H9 (cell line): Measurements from ENCODE around the gene TBRG1. TPM values are rescaled to one million over a fixed set of nuclear protein-coding genes. Genes with fewer than 3 reads are reported as not detected.

Experiments
- DNase-seq: peaks from one replicate; pipeline ENCODE4 v3.0.0-alpha.2; 2017
- H2AFZ ChIP-seq: one replicate; pipeline ENCODE4 v1.6.1; 2013; ENCODE audit warnings: mild to moderate bottlenecking, low read length, control low read depth, moderate library complexity
- H2AK5ac ChIP-seq: 2 replicates; pipeline ENCODE4 v1.6.1; 2013; ENCODE audit warnings: low read length, control low read depth, mixed read lengths; ENCODE audit not compliant: insufficient read length
- H2BK120ac ChIP-seq: one replicate; pipeline ENCODE4 v1.6.1; 2013; ENCODE audit warnings: low read depth, mild to moderate bottlenecking, low read length, control low read depth, inconsistent platforms; ENCODE audit not compliant: poor library complexity, severe bottlenecking
- H2BK12ac ChIP-seq: 2 replicates; pipeline ENCODE4 v1.6.1; 2013; ENCODE audit warnings: low read length, control low read depth, mixed read lengths, low read depth; ENCODE audit not compliant: insufficient read length
- H2BK15ac ChIP-seq: 2 replicates; pipeline ENCODE4 v1.6.1; 2013; ENCODE audit warnings: low read depth, low read length, control low read depth
- H2BK20ac ChIP-seq: one replicate; pipeline ENCODE4 v1.6.1; 2013; ENCODE audit warnings: low read depth, mild to moderate bottlenecking, low read length, control low read depth, inconsistent platforms; ENCODE audit not compliant: poor library complexity, severe bottlenecking
- H2BK5ac ChIP-seq: 2 replicates; pipeline ENCODE4 v1.6.1; 2013; ENCODE audit warnings: low read length, control low read depth, mixed read lengths; ENCODE audit not compliant: insufficient read length
- H3K14ac ChIP-seq: 2 replicates; pipeline ENCODE4 v1.6.1; 2013; ENCODE audit warnings: low read length, control low read depth; ENCODE audit not compliant: insufficient read depth
- H3K18ac ChIP-seq: 2 replicates; pipeline ENCODE4 v1.6.1; 2013; ENCODE audit warnings: low read depth, mild to moderate bottlenecking, mixed read lengths, low read length, control low read depth; ENCODE audit not compliant: insufficient read length
- H3K23ac ChIP-seq: 2 replicates; pipeline ENCODE4 v1.6.1; 2013; ENCODE audit warnings: low read length, control low read depth, mixed read lengths, low read depth; ENCODE audit not compliant: insufficient read length
- H3K23me2 ChIP-seq: 2 replicates; pipeline ENCODE4 v1.6.1; 2013; ENCODE audit warnings: low read depth, mild to moderate bottlenecking, mixed read lengths, low read length, control low read depth; ENCODE audit not compliant: insufficient read length, poor library complexity, severe bottlenecking
- H3K27ac ChIP-seq: 2 replicates; pipeline ENCODE4 v1.5.1; 2013; ENCODE audit warnings: low read length, control low read depth, mixed read lengths, low read depth; ENCODE audit not compliant: insufficient read length
- H3K27me3 ChIP-seq: 2 replicates; pipeline ENCODE4 v1.6.1; 2013; ENCODE audit warnings: low read length, control low read depth, inconsistent platforms; ENCODE audit not compliant: insufficient read depth
- H3K4ac ChIP-seq: 2 replicates; pipeline ENCODE4 v1.6.1; 2013; ENCODE audit warnings: low read depth, mild to moderate bottlenecking, control low read depth, inconsistent platforms, low read length, moderate library complexity
- H3K4me1 ChIP-seq: 2 replicates; pipeline ENCODE4 v1.6.1; 2013; ENCODE audit warnings: low read length, control low read depth, inconsistent platforms; ENCODE audit not compliant: insufficient read depth
- H3K4me2 ChIP-seq: 2 replicates; pipeline ENCODE4 v1.6.1; 2013; ENCODE audit warnings: low read length, control low read depth, mixed read lengths; ENCODE audit not compliant: insufficient read length, insufficient read depth
- H3K56ac ChIP-seq: 2 replicates; pipeline ENCODE4 v1.6.1; 2013; ENCODE audit warnings: low read depth, mild to moderate bottlenecking, mixed read lengths, low read length, control low read depth; ENCODE audit not compliant: insufficient read length
- H3K79me1 ChIP-seq: 2 replicates; pipeline ENCODE4 v1.6.1; 2013; ENCODE audit warnings: low read depth, mild to moderate bottlenecking, moderate library complexity, low read length, control low read depth, inconsistent platforms; ENCODE audit not compliant: insufficient read depth, poor library complexity, severe bottlenecking
- H3K79me2 ChIP-seq: 2 replicates; pipeline ENCODE4 v1.6.1; 2013; ENCODE audit warnings: low read length, control low read depth, inconsistent platforms; ENCODE audit not compliant: insufficient read depth
- H3K9ac ChIP-seq: 2 replicates; pipeline ENCODE4 v1.6.1; 2013; ENCODE audit warnings: low read length, control low read depth, mixed read lengths; ENCODE audit not compliant: insufficient read length; ENCODE audit errors: extremely low read depth
- H3K9me3 ChIP-seq: one replicate; pipeline ENCODE4 v1.6.1; 2013; ENCODE audit warnings: low read depth, low read length, inconsistent platforms; ENCODE audit not compliant: control insufficient read depth
- H3T11ph ChIP-seq: one replicate; pipeline ENCODE4 v1.6.1; 2013; ENCODE audit warnings: mild to moderate bottlenecking, low read length, control low read depth, inconsistent platforms
- H4K20me1 ChIP-seq: one replicate; pipeline ENCODE4 v1.6.1; 2013; ENCODE audit not compliant: control insufficient read depth, insufficient read length, insufficient read depth
- H4K5ac ChIP-seq: 2 replicates; pipeline ENCODE4 v1.6.1; 2013; ENCODE audit warnings: low read depth, mild to moderate bottlenecking, mixed read lengths, low read length, control low read depth; ENCODE audit not compliant: insufficient read length
- H4K8ac ChIP-seq: replicated peaks from 2 replicates; pipeline ENCODE4 v1.6.1; 2013; ENCODE audit warnings: low read length, control low read depth, mixed read lengths, low read depth; ENCODE audit not compliant: insufficient read length
- H4K91ac ChIP-seq: 2 replicates; pipeline ENCODE4 v1.6.1; 2013; ENCODE audit warnings: low read depth, mild to moderate bottlenecking, moderate library complexity, mixed read lengths, low read length, control low read depth; ENCODE audit not compliant: insufficient read length
- H3K27ac Mint-ChIP-seq, 3 experiments: 2 replicates in 2 of 3; 3 replicates in 1 of 3; pipeline ENCODE4 v1.8.0; 2020 to 2021; ENCODE audit warnings: mixed read lengths in 3 of 3, mild to moderate bottlenecking in 1 of 3, moderate library complexity in 1 of 3
- H3K27me3 Mint-ChIP-seq: 2 replicates; pipeline ENCODE4 v1.8.0; 2021; ENCODE audit warnings: low read depth, mild to moderate bottlenecking, moderate library complexity, mixed read lengths
- H3K36me3 Mint-ChIP-seq, 3 experiments: 2 replicates in 2 of 3; 3 replicates in 1 of 3; pipeline ENCODE4 v1.8.0; 2020 to 2021; ENCODE audit warnings: low read depth in 3 of 3, mixed read lengths in 3 of 3; ENCODE audit not compliant: insufficient read depth in 1 of 3
- H3K4me1 Mint-ChIP-seq, 2 experiments: 2 replicates each; pipeline ENCODE4 v1.8.0; 2020; ENCODE audit warnings: mixed read lengths in 2 of 2
- H3K4me3 Mint-ChIP-seq, 2 experiments: 2 replicates in 1 of 2; 3 replicates in 1 of 2; pipeline ENCODE4 v1.8.0; 2020 to 2021; ENCODE audit warnings: mild to moderate bottlenecking in 2 of 2, mixed read lengths in 2 of 2, moderate library complexity in 1 of 2
- H3K9me3 Mint-ChIP-seq, 2 experiments: 2 replicates in 1 of 2; 3 replicates in 1 of 2; pipeline ENCODE4 v1.8.0; 2020; ENCODE audit warnings: mild to moderate bottlenecking in 2 of 2, mixed read lengths in 2 of 2, moderate library complexity in 1 of 2
- total RNA-seq: library from RNA; stranded (reverse); gene quantifications from 2 replicates; pipeline ENCODE4 v1.2.1, GENCODE V29; 2021
- TF ChIP-seq, protein P1 (sequence below): fragments of 200-600 bp; sonication (generic); conservative IDR thresholded peaks from 3 replicates; pipeline ENCODE4 v1.8.0; 2021; ENCODE audit warnings: antibody characterized with exemption, mild to moderate bottlenecking

Gene TBRG1
- total RNA-seq, 1 experiment from 2014 or later: 23.9 TPM

GRCh38 chr11:124661553-124661952 lies 38.9 kb downstream of the TBRG1 start:
- Histone ChIP-seq H3K56ac (no peak overlapping the region), H3K23me2 (no peaks in the 10 kb centered on the region), H2AK5ac (no peak overlapping the region), H2BK12ac (no peak overlapping the region), H2BK5ac (no peak overlapping the region), H2BK120ac (no peak overlapping the region), H4K5ac (no peak overlapping the region), H3T11ph (no peak overlapping the region), H3K4ac (no peak overlapping the region), H3K18ac (no peak overlapping the region), H2AFZ (no peak overlapping the region), H3K79me2 (no peaks in the 10 kb centered on the region), H4K20me1 (no peaks in the 10 kb centered on the region), H3K14ac (no peak overlapping the region), H3K9ac (no peak overlapping the region), H3K27ac (no peak overlapping the region), H3K27me3 (no peaks in the 10 kb centered on the region), H3K4me2 (no peak overlapping the region), H3K23ac (no peak overlapping the region), H3K4me1 (peaks cover 4% of the 10 kb centered on the region; the same call in 1 of the 2 replicates), H2BK20ac (no peak overlapping the region), H4K8ac (no peak overlapping the region), H2BK15ac (no peak overlapping the region), H3K79me1 (no peaks in the 10 kb centered on the region), H4K91ac (no peak overlapping the region), H3K9me3 (no peaks in the 10 kb centered on the region)
- Mint-ChIP-seq H3K9me3 (no peaks in the 10 kb centered on the region; a peak in 1 of 5 replicates), H3K27ac (no peak overlapping the region), H3K36me3 (peaks cover 0 to 1% (median 0%) of the 10 kb centered on the region in 3 experiments; a peak in 1 of 7 replicates), H3K4me3 (no peak overlapping the region), H3K27me3 (no peaks in the 10 kb centered on the region), H3K4me1 (peaks cover 18 to 19% of the 10 kb centered on the region in 2 experiments)
- DNase-seq: no peak
- TF ChIP-seq, protein P1, sequence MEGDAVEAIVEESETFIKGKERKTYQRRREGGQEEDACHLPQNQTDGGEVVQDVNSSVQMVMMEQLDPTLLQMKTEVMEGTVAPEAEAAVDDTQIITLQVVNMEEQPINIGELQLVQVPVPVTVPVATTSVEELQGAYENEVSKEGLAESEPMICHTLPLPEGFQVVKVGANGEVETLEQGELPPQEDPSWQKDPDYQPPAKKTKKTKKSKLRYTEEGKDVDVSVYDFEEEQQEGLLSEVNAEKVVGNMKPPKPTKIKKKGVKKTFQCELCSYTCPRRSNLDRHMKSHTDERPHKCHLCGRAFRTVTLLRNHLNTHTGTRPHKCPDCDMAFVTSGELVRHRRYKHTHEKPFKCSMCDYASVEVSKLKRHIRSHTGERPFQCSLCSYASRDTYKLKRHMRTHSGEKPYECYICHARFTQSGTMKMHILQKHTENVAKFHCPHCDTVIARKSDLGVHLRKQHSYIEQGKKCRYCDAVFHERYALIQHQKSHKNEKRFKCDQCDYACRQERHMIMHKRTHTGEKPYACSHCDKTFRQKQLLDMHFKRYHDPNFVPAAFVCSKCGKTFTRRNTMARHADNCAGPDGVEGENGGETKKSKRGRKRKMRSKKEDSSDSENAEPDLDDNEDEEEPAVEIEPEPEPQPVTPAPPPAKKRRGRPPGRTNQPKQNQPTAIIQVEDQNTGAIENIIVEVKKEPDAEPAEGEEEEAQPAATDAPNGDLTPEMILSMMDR: no peak
